ENCODE data around the gene MAP7D3. TPM values are rescaled to one million over a fixed set of nuclear protein-coding genes. Genes with fewer than 3 reads are reported as not detected.
"Not testable (repeated sequence)": the region's sequence is repeated elsewhere in the genome, so short reads cannot be mapped to it uniquely, and the experiment has no call there.

MAP7D3 gene
- total and polyA plus RNA-seq, 3 donors from 2014 or later, result 14.7 to 44.0 (median 38.2) TPM

DNA sequence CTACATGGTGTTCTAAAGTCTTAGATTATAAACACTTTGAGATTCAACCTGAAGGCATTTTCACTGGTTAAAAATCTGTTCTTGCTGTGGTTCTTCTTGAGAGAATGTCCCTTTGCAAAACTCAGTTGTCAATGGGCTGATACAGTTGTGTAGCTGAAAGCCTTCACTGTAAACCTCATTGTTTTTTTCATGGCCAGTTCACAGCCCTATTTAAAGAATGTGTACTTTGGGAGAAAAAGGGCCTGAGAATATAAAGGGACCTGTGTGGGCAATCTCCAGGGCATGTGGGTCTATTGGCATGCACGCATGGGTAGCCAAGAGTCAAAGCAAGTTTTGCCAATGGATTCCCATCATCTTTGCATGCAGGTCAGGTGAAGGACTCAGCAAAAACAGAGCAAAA lies 7.8 kb upstream of the MAP7D3 start:
- H3K4me1 ChIP-seq, result no peaks in the 10 kb centered on the region
- no peaks in the 10 kb centered on the region for H3K9me3 ChIP-seq
- H3K4me3 ChIP-seq, result no peak overlapping the region
- intact Hi-C loops (cut with DNase I; ENCODE audit: low total_unique reads), result no loop called here
- no peak overlapping the region for H3K27ac ChIP-seq
- no peak for DNase-seq
- 92 to 100% methylated on average over 1 of the region's 1 CpG for WGBS, 2 donors
- H3K36me3 ChIP-seq (ENCODE audit: low read depth, missing control alignments), result no peaks in the 10 kb centered on the region
- TF ChIP-seq POLR2A (IDR thresholded peaks at IDR 0.05), result no peak
- TF ChIP-seq, protein P1, sequence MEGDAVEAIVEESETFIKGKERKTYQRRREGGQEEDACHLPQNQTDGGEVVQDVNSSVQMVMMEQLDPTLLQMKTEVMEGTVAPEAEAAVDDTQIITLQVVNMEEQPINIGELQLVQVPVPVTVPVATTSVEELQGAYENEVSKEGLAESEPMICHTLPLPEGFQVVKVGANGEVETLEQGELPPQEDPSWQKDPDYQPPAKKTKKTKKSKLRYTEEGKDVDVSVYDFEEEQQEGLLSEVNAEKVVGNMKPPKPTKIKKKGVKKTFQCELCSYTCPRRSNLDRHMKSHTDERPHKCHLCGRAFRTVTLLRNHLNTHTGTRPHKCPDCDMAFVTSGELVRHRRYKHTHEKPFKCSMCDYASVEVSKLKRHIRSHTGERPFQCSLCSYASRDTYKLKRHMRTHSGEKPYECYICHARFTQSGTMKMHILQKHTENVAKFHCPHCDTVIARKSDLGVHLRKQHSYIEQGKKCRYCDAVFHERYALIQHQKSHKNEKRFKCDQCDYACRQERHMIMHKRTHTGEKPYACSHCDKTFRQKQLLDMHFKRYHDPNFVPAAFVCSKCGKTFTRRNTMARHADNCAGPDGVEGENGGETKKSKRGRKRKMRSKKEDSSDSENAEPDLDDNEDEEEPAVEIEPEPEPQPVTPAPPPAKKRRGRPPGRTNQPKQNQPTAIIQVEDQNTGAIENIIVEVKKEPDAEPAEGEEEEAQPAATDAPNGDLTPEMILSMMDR (IDR thresholded peaks at IDR 0.05), result no peak
- no peaks in the 10 kb centered on the region for H3K27me3 ChIP-seq

DNA sequence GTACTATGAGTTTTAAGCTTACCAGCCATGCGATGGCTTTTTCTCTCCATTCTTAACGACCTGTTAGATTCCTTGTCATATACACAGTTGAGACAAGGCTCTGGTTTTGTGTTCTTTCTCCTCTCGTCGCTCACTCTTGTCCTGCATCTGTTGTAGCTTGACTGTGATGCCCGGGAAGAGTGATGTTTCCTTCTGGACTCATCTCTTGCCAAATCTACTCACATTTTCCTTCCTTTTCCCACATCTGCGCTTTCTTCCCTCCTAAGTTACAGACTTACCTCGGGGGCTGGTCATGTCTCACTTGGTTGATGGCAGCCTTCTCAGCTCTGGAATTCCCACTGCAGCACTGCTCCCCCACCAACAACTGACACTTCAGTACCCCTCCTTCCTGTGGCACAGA lies 4.8 kb upstream of the MAP7D3 start:
- H3K4me3 ChIP-seq, result no peak overlapping the region
- WGBS, 2 donors, result 51 to 57% methylated on average over 7 of the region's 7 CpGs
- TF ChIP-seq, protein P1 (IDR thresholded peaks at IDR 0.05), result no peak
- no peak for TF ChIP-seq POLR2A (IDR thresholded peaks at IDR 0.05)
- intact Hi-C loops (cut with DNase I; ENCODE audit: low total_unique reads), result no loop called here
- H3K9me3 ChIP-seq, result no peaks in the 10 kb centered on the region
- DNase-seq, result no peak
- no peaks in the 10 kb centered on the region for H3K27me3 ChIP-seq
- H3K4me1 ChIP-seq, result no peaks in the 10 kb centered on the region
- no peaks in the 10 kb centered on the region for H3K36me3 ChIP-seq (ENCODE audit: low read depth, missing control alignments)
- H3K27ac ChIP-seq, result no peak overlapping the region

DNA sequence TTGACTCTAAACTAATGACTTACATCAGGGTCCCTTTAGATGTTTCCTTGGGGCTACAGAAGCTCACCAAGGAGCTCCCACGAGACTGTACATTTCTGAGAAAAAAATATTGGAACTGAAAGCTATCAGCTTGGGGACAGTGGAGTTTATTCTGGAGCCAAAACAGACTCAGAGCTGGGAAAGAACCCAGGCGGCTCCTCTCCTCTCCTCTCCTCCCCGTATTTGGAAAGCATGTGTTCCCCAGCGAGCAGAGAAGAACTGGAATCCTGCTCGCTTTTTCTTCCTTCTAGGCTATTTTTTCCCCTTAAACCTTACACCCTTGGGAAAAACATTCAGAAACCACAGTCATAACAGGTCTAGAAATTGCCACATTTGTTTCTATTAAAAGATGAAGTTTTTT lies 4.3 kb upstream of the MAP7D3 start:
- Histone ChIP-seq H3K27me3 (no peaks in the 10 kb centered on the region), H3K27ac (no peak overlapping the region), H3K4me3 (no peak overlapping the region), H3K4me1 (no peaks in the 10 kb centered on the region), H3K36me3 (ENCODE audit: low read depth, missing control alignments) (no peaks in the 10 kb centered on the region), H3K9me3 (no peaks in the 10 kb centered on the region)
- TF ChIP-seq, protein P1 (IDR thresholded peaks at IDR 0.05), result no peak
- no peak for TF ChIP-seq POLR2A (IDR thresholded peaks at IDR 0.05)
- DNase-seq, result peak; percentile 22
- intact Hi-C loops (cut with DNase I; ENCODE audit: low total_unique reads), result no loop called here
- WGBS, 2 donors, result 56 to 58% methylated on average over 5 of the region's 5 CpGs

DNA sequence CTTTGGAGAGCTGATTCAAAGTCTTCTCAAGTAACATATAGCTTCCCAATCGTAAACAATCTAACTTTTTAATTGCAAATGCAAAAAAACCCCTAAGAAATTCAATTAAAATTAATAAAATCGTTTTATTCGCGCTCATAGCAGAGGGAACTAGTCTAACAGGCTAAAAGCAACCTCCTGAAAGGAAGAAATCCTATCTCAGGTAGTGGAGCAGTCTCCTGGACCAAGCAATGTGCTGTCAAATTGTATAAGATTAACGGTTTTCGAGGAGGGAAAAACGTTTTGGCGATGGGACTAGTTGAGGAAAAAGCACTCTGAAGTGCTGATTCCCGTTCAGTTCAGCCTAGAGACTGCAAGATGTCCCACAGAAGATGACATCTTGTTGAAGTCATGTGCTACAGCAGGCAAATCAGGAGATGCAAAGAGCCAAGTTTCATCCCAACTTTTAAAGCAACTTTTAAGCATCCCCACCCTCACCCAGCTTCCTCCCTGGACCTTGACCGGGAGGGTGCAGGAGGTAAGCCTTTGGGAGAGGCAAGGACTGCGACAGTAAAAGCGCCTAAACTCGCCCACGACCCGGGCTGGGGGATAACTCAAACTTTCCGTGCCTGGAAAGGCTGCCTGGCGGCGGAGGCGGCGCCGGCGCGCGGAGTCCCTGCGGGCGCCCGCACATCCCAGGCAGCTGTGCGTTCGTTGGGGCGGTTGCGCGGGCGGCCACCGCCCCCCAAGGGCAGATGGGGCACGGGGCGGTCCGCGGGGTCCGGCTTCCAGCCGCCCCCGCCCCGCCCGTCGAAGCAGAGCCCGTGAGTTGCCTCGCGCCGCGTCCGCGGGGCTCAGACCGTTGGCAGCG lies 784 bp downstream of the MAP7D3 start:
- peak overlapping the region; percentile 68 to 76 for H3K4me3 ChIP-seq
- H3K9me3 ChIP-seq, result no peaks in the 10 kb centered on the region
- TF ChIP-seq, protein P1 (IDR thresholded peaks at IDR 0.05), result no peak
- no peak for TF ChIP-seq POLR2A (IDR thresholded peaks at IDR 0.05)
- no peaks in the 10 kb centered on the region for H3K4me1 ChIP-seq
- no peaks in the 10 kb centered on the region for H3K36me3 ChIP-seq (ENCODE audit: low read depth, missing control alignments)
- H3K27ac ChIP-seq, result peak overlapping the region; percentile 74 to 77
- no peaks in the 10 kb centered on the region for H3K27me3 ChIP-seq
- WGBS, 2 donors, result 9 to 11% methylated on average over 12 to 16 of the region's 53 CpGs
- DNase-seq, result peak; percentile 23
- intact Hi-C loops (cut with DNase I; ENCODE audit: low total_unique reads), result no loop called here

DNA sequence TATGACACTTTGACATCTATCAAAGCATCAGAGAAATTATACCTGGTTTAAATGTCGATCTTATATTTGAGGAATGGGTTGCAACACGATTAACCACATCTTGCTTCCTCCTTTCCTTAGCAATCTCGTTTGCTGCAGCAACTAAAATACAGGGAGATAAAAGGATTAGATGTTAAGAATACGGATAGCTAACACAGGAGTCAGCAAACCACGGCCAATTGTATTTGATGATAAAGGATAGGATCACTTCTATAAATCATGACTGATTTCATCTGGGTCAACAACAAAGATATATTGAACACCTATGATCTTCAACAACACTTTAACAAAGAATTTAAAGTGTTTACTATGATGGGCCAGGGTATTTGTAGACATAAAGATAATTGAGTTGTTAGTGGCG lies 5.0 kb downstream of the MAP7D3 start:
- no peak for TF ChIP-seq POLR2A (IDR thresholded peaks at IDR 0.05)
- TF ChIP-seq, protein P1 (IDR thresholded peaks at IDR 0.05), result no peak
- Histone ChIP-seq H3K4me3 (no peak overlapping the region), H3K27me3 (no peaks in the 10 kb centered on the region), H3K9me3 (no peaks in the 10 kb centered on the region), H3K27ac (no peak overlapping the region), H3K36me3 (ENCODE audit: low read depth, missing control alignments) (no peaks in the 10 kb centered on the region), H3K4me1 (no peaks in the 10 kb centered on the region)
- no peak for DNase-seq
- intact Hi-C loops (cut with DNase I; ENCODE audit: low total_unique reads), result no loop called here
- WGBS, 2 donors, result 76 to 83% methylated on average over 6 of the region's 6 CpGs

DNA sequence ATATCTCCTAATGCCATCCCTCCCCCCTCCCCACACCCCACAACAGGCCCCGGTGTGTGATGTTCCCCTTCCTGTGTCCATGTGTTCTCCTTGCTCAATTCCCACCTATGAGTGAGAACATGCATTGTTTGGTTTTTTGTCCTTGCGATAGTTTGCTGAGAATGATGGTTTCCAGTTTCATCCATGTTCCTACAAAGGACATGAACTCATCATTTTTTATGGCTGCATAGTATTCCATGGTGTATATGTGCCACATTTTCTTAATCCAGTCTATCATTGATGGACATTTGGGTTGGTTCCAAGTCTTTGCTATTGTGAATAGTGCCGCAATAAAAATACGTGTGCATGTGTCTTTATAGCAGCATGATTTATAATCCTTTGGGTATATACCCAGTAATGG lies 13.4 kb downstream of the MAP7D3 start:
- WGBS, 2 donors, result 92% methylated on average over 2 to 4 of the region's 4 CpGs

More for the DNA sequence above, 13.4 kb downstream of the MAP7D3 start:
- H3K27ac ChIP-seq; H3K4me1 ChIP-seq; intact Hi-C loops (cut with DNase I; ENCODE audit: low total_unique reads); DNase-seq; H3K36me3 ChIP-seq (ENCODE audit: low read depth, missing control alignments); H3K9me3 ChIP-seq; H3K4me3 ChIP-seq; H3K27me3 ChIP-seq: not testable (repeated sequence)
